22Rv1 (cell line): ENCODE results near the gene PACSIN1.
"Not testable (repeated sequence)": the region's sequence is repeated elsewhere in the genome, so short reads cannot be mapped to it uniquely, and the experiment has no call there.

Source experiments
- H3K27ac ChIP-seq: fragments of 450-650 bp; 2 replicates; pipeline ENCODE4 v1.5.1; 2017
- CTCF ChIP-seq: fragments of 450-650 bp; IDR thresholded peaks from 2 replicates; pipeline ENCODE4 v1.5.1; 2017; ENCODE audit warnings: mild to moderate bottlenecking
- ZFX ChIP-seq: fragments of 450-650 bp; IDR thresholded peaks from 2 replicates; pipeline ENCODE4 v1.6.1; 2017; ENCODE audit warnings: antibody characterized with exemption, borderline replicate concordance

PACSIN1 gene

GRCh38 chr6:34485321-34486060 is 19.6 kb downstream of the PACSIN1 start:
- H3K27ac ChIP-seq = no peak overlapping the region

GRCh38 chr6:34486106-34486740 is 20.3 kb downstream of the PACSIN1 start:
- H3K27ac ChIP-seq = no peak overlapping the region
- TF ChIP-seq ZFX (no peak), CTCF (no peak)

More at GRCh38 chr6:34485321-34486060, 19.6 kb downstream of the PACSIN1 start:
- TF ChIP-seq CTCF (no peak), ZFX (no peak)

- H3K27ac ChIP-seq = not testable (repeated sequence)
Measured at GRCh38 chr6:34486886-34487285, 21.0 kb downstream of the PACSIN1 start.

GRCh38 chr6:34487536-34487935 is 21.7 kb downstream of the PACSIN1 start:
- no peak overlapping the region for H3K27ac ChIP-seq
- no peak for TF ChIP-seq ZFX
- no peak for TF ChIP-seq CTCF

GRCh38 chr6:34489207-34489805 is 23.4 kb downstream of the PACSIN1 start:
- TF ChIP-seq ZFX = no peak
- TF ChIP-seq CTCF = no peak
- H3K27ac ChIP-seq = no peak overlapping the region

GRCh38 chr6:34490390-34491090 is 24.7 kb downstream of the PACSIN1 start:
- H3K27ac ChIP-seq = no peak overlapping the region
- TF ChIP-seq ZFX (no peak), CTCF (no peak)

GRCh38 chr6:34491091-34491430 is 25.2 kb downstream of the PACSIN1 start:
- H3K27ac ChIP-seq = no peak overlapping the region

More at GRCh38 chr6:34491091-34491430, 25.2 kb downstream of the PACSIN1 start:
- no peak for TF ChIP-seq ZFX
- no peak for TF ChIP-seq CTCF
